Sigmoid colon (tissue), 3 donors: ENCODE measurements around the gene USP54.

Experiments used
- POLR2A ChIP-seq, 2 donors: fragments of 450-650 bp; IDR thresholded peaks; one replicate each; pipeline ENCODE4 v1.6.1; 2016; ENCODE audit warnings: antibody characterized with exemption in 2 of 2, mild to moderate bottlenecking in 2 of 2, moderate library complexity in 2 of 2
- TF ChIP-seq, protein P1 (sequence below), 4 experiments: fragments of 450-650 bp in 3 of 4; fragments of 200-600 bp in 1 of 4; IDR thresholded peaks; one replicate each; pipeline ENCODE4 v1.5.1; 2016 to 2019; ENCODE audit warnings: antibody characterized with exemption in 4 of 4, mild to moderate bottlenecking in 3 of 4, moderate library complexity in 2 of 4

DNA sequence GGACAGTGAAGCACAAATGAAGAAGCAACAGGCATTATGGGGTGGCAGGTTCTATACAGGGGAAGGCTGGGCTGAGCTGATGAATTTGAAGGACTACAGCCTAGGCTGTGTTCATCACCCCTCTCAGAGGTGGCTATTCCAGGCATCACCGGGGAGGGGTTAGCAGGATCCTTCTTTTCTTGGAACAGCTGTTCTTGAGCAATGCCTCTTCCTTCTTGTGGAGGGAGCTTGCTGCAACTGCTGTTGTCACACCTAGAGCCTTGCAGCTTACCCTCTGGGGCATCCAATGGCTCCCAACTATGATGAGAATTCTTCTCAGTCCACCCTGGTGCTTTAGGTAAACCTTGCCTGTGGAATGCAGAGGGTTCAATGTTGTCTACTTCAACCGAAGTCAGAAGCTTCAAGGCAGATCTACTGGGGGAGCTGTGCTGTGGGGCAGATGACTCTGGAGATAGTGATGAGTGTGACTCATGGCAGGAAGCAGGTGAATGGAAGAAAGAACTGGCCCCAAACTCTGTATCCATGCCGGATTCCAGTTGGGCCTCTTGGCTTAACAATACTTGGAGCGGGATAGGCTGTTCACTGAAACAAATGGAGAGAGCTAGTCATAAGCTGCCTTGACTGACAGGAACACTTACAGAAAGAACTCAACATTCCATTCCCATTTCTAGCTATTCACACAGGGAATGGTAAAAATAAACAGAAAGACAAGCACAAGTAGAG, 73.8 kb downstream of the USP54 start:
- TF ChIP-seq, protein P1, sequence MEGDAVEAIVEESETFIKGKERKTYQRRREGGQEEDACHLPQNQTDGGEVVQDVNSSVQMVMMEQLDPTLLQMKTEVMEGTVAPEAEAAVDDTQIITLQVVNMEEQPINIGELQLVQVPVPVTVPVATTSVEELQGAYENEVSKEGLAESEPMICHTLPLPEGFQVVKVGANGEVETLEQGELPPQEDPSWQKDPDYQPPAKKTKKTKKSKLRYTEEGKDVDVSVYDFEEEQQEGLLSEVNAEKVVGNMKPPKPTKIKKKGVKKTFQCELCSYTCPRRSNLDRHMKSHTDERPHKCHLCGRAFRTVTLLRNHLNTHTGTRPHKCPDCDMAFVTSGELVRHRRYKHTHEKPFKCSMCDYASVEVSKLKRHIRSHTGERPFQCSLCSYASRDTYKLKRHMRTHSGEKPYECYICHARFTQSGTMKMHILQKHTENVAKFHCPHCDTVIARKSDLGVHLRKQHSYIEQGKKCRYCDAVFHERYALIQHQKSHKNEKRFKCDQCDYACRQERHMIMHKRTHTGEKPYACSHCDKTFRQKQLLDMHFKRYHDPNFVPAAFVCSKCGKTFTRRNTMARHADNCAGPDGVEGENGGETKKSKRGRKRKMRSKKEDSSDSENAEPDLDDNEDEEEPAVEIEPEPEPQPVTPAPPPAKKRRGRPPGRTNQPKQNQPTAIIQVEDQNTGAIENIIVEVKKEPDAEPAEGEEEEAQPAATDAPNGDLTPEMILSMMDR (IDR thresholded peaks at IDR 0.05), result no peak
- no peak for TF ChIP-seq POLR2A (IDR thresholded peaks at IDR 0.05)
